ENCODE results near the gene MTARC2.

The MTARC2 gene

DNA sequence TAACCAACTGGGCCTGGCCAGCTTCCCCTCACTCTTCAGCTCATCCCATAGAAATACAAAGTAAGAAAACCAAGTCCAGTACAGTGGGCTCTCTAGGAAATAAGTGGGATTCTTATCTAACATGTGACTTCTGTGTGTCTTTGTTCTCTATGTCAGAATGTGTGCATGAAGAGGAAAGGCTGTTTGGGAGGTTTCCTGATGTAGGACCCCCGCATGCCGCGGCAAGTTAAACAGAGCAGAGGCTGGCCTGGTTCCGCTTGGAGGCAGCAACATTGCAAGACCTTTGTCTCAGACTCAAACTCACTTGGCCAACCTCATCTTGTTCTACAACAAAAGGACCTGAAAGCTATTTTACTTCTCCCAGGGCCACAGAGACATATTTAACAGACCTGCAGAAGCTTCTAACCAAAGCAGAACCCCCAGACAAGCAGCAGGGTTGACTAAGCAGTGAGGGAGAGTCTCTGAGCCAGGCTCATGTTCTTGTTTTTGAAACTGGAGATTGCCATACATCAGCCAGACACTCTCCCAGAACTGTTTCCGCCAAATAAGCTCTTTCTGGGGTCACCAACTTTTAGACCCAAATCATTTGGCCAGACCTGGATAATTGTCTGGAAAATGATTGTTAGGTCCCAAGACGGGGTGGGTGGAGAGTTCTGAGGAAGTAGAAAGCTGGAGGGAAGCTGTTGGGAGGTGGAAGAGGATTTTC, 6.2 kb downstream of the MTARC2 start:
- DNase-seq (ENCODE audit: low read depth): no peak

GRCh38 chr1:220754918-220755295, 6.8 kb downstream of the MTARC2 start:
- H3K4me3 ChIP-seq (ENCODE audit: low read depth, low read length): no peak overlapping the region
- TF ChIP-seq, protein P1, sequence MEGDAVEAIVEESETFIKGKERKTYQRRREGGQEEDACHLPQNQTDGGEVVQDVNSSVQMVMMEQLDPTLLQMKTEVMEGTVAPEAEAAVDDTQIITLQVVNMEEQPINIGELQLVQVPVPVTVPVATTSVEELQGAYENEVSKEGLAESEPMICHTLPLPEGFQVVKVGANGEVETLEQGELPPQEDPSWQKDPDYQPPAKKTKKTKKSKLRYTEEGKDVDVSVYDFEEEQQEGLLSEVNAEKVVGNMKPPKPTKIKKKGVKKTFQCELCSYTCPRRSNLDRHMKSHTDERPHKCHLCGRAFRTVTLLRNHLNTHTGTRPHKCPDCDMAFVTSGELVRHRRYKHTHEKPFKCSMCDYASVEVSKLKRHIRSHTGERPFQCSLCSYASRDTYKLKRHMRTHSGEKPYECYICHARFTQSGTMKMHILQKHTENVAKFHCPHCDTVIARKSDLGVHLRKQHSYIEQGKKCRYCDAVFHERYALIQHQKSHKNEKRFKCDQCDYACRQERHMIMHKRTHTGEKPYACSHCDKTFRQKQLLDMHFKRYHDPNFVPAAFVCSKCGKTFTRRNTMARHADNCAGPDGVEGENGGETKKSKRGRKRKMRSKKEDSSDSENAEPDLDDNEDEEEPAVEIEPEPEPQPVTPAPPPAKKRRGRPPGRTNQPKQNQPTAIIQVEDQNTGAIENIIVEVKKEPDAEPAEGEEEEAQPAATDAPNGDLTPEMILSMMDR (IDR thresholded peaks at IDR 0.05; ENCODE audit: insufficient read depth, low read depth, low read length, missing control alignments): no peak

More for the DNA sequence above, 6.2 kb downstream of the MTARC2 start:
- H3K4me3 ChIP-seq (ENCODE audit: low read depth, low read length): no peak overlapping the region
- TF ChIP-seq, protein P1 (IDR thresholded peaks at IDR 0.05; ENCODE audit: insufficient read depth, low read depth, low read length, missing control alignments): no peak

GRCh38 chr1:220755309-220755708, 7.2 kb downstream of the MTARC2 start:
- H3K4me3 ChIP-seq (ENCODE audit: low read depth, low read length): no peak overlapping the region
- TF ChIP-seq, protein P1 (IDR thresholded peaks at IDR 0.05; ENCODE audit: insufficient read depth, low read depth, low read length, missing control alignments): no peak
- no peak for DNase-seq (ENCODE audit: low read depth)

More at GRCh38 chr1:220754918-220755295, 6.8 kb downstream of the MTARC2 start:
- no peak for DNase-seq (ENCODE audit: low read depth)

DNA sequence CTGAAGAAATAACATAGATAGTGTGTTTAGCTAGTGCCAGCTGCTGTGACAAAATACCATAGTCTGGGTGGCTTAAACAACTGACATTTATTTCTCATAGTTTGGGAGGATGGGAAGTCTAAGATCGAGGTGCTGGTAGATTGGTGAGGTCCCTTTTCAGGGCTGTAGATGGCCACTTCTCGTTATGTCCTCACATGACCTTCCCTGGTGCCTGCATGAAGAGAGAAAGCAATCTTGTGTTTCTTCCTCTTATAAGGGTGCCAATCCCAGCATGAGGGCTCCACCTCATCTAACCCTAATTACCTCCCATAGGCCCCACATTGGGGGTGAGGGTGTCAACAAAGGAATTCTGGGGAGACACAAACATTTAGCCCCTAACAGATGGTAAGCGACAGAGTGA, 9.3 kb downstream of the MTARC2 start:
- DNase-seq (ENCODE audit: low read depth): no peak
- no peak overlapping the region for H3K4me3 ChIP-seq (ENCODE audit: low read depth, low read length)
- TF ChIP-seq, protein P1 (IDR thresholded peaks at IDR 0.05; ENCODE audit: insufficient read depth, low read depth, low read length, missing control alignments): no peak

- no peak overlapping the region for H3K4me3 ChIP-seq (ENCODE audit: low read depth, low read length)
- TF ChIP-seq, protein P1 (IDR thresholded peaks at IDR 0.05; ENCODE audit: insufficient read depth, low read depth, low read length, missing control alignments): no peak
- no peak for DNase-seq (ENCODE audit: low read depth)
These were observed 11.0 kb downstream of the MTARC2 start for GRCh38 chr1:220759147-220759546.

DNA sequence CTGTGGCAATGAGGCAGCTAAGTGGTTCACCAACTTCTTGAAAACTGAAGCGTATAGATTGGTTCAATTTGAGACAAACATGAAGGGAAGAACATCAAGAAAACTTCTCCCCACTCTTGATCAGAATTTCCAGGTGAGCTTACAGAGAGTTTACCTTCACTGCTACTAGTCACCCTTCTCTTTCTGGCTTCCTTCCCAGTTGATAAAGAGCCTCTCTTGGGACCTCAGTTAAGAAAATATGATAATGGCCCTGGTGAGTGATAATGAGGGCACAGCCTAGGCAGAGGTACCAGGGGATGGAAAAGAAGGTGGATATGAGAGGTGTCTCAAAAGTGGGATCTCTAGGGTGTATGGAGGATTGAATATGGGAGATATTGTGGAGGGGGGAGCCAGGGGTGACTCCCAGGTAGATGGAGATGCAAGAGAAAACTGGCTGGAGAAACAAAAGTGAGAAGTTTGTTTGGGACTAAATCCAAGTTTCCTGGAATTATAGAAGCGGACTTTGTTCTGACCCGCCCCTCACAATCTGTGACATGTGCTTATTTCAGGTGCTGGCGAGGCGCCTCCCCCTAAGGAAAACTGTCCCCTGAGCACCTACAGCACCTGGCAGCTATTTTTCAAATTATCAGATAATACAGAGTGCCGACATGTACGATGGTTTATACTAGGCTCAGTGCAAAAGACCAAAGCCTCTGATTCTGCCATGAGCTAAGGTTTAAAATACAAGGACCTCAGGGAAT, 13.7 kb downstream of the MTARC2 start:
- no peak overlapping the region for H3K4me3 ChIP-seq (ENCODE audit: low read depth, low read length)
- TF ChIP-seq, protein P1 (IDR thresholded peaks at IDR 0.05; ENCODE audit: insufficient read depth, low read depth, low read length, missing control alignments): no peak
- no peak for DNase-seq (ENCODE audit: low read depth)
